ENCODE results near the gene ANO9. TPM values are rescaled to one million over a fixed set of nuclear protein-coding genes. Genes with fewer than 3 reads are reported as not detected.

The ANO9 gene
- total RNA-seq, 1 donor from 2014 or later = 22.4 TPM

DNA sequence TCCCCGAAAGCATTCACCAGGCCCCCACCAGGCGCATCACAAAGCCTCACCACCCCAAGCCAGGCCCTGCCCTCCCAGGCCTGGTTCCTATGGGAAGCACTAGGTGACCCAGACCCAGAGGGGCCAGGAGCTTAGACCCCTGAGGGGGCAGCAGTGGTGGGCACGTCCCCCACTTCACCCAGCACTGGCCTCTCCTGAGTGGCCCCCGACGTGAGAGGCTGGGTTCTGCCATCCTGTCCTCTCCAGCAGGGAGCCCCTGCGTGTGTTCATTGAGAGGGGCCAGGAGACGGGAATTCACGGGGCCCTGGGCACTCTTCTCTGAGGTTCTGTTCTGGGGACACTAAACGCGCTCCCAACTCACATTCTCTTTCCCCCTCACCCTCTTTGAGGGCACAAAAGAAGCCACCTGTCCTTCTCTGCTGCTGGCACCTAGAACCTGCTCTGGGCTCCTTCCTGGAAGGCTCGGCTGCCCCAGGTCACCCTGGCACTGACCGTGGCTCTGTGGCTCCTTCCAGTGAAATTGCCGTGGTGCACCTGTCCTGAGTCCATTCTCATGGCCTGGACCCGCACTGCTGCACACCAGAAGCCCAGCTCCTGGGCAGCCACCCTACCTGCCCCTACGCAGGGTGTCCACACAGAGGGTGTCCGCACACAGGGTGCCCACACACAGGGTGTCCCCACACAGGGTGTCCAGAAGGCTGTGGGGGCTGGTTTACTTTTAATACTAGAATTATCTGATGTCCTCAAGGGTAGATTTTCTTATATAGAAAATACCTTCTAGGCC is 20.5 kb upstream of the ANO9 start:
- Histone ChIP-seq H3K27me3 (no peaks in the 10 kb centered on the region), H3K27ac (no peak overlapping the region), H3K36me3 (peaks cover 8% of the 10 kb centered on the region), H3K4me3 (no peak overlapping the region), H3K4me1 (no peaks in the 10 kb centered on the region), H3K9me3 (no peaks in the 10 kb centered on the region)
- DNase-seq (no peak), ATAC-seq (no peak)
- TF ChIP-seq, protein P1, sequence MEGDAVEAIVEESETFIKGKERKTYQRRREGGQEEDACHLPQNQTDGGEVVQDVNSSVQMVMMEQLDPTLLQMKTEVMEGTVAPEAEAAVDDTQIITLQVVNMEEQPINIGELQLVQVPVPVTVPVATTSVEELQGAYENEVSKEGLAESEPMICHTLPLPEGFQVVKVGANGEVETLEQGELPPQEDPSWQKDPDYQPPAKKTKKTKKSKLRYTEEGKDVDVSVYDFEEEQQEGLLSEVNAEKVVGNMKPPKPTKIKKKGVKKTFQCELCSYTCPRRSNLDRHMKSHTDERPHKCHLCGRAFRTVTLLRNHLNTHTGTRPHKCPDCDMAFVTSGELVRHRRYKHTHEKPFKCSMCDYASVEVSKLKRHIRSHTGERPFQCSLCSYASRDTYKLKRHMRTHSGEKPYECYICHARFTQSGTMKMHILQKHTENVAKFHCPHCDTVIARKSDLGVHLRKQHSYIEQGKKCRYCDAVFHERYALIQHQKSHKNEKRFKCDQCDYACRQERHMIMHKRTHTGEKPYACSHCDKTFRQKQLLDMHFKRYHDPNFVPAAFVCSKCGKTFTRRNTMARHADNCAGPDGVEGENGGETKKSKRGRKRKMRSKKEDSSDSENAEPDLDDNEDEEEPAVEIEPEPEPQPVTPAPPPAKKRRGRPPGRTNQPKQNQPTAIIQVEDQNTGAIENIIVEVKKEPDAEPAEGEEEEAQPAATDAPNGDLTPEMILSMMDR (IDR thresholded peaks at IDR 0.05) = no peak
- intact Hi-C loops (cut with DNase I) = no loop called here

DNA sequence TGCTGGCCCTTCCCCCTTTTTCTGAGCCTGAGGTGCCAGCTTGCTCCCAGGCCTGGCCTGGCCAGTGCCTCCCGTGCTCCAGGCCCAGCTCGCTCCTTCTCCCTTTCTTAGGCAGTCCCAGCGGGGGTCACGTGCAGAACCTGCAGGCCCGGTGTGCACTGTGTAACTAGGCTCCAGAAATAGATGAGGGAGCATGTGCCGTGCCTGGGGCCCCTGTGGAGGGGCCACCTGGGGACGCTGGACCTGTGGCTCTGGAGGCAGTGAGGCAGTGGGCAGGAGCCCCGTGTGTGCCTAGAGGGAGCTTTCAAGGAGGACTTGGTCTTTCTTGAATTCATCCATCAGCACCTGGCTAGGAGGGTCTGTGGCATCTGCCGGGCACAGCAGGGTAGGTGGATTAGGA is 19.8 kb upstream of the ANO9 start:
- intact Hi-C loops (cut with DNase I) = no loop called here
- H3K36me3 ChIP-seq = peaks cover 8% of the 10 kb centered on the region
- ATAC-seq = no peak
- H3K4me3 ChIP-seq = no peak overlapping the region
- peak overlapping the region; percentile 0 for H3K27ac ChIP-seq
- H3K4me1 ChIP-seq = no peaks in the 10 kb centered on the region
- TF ChIP-seq, protein P1 (IDR thresholded peaks at IDR 0.05) = no peak
- no peak for DNase-seq
- no peaks in the 10 kb centered on the region for H3K27me3 ChIP-seq
- no peaks in the 10 kb centered on the region for H3K9me3 ChIP-seq

DNA sequence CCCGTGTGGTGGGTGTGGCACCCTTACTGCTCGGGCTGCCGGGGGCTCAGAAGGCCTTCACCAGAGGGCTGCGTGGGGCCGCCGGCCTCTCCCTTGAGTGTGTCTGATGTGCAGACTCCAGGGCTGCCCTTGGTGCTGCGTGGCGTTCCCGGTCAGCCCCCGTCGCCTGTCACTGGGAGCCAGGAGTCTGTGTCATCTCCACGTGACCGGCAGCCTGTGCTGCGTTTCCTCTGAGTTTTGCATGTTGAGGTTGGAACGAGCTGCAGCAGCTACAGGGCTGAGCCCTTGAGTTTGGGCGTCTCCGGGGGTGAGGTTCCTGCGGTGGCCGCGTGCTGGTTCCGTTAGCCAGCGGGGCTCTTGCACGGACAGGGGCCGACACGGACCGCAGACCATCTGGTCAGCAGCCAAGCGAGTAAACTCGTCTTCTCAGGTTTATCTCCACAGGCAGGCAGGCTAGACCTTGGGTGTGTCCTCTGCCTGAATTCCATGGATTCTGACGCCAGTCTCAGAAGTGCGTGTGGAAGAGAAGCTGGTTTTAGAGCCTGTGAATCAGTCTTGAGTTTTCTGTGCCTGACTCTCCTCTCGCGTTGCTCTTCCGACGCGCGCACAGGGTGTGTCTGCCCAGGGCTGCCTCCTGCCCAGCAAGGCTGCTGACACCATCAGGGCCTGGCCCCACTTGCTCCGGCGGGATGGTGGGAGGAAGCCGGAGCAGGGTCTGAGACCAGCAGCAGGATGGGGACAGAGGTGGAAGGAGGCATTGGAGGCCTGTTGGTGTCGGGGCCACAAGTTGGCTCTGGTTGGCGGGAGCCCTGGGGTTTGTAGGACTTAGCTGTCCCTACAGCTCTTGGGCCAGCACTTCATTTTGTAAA is 18.8 kb upstream of the ANO9 start:
- Histone ChIP-seq H3K27ac (peak overlapping the region; percentile 36), H3K4me3 (peak overlapping the region; percentile 5), H3K36me3 (peaks cover 8% of the 10 kb centered on the region), H3K4me1 (no peaks in the 10 kb centered on the region), H3K9me3 (no peaks in the 10 kb centered on the region), H3K27me3 (no peaks in the 10 kb centered on the region)
- TF ChIP-seq, protein P1 (IDR thresholded peaks at IDR 0.05) = no peak
- ATAC-seq = peak; percentile 65
- DNase-seq = peak; percentile 66
- intact Hi-C loops (cut with DNase I) = no loop called here

DNA sequence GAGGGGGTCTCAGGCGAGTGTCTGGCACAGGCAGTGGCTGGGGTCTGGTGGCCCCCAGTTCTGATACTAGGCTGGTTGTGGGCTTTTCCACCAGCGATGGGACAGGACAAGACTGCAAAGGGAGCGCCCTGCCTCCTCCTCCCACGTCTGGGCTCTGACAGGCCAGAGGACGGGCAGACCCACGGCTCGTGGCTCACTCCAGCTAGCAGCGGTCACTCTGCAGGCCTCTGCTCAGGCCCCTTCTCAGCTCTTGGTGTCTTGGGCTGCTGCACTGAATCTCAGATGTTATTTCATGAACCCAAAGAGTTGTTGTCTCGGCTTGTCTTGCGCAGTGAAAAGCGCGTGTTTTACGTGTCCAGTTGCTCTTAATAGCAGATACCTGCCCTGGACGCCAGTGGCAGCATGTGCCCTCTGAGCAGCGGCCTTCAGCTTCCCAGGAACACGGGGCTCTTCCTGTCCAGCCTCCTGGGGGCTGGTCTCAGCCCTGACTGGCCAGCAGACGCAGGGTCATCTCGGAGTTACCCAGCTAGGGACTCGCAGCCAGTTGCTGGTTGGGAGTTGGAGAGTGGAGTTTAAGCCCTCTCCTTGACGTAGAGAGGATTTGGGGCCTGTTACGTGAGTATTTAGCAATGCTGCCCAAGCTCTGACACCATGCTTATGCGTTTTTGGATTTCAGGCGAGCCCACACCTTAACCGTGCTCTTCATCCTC is 17.9 kb upstream of the ANO9 start:
- H3K36me3 ChIP-seq = peaks cover 8% of the 10 kb centered on the region
- TF ChIP-seq, protein P1 (IDR thresholded peaks at IDR 0.05) = no peak
- no peak for DNase-seq
- intact Hi-C loops (cut with DNase I) = no loop called here
- no peak overlapping the region for H3K27ac ChIP-seq
- no peaks in the 10 kb centered on the region for H3K27me3 ChIP-seq
- no peaks in the 10 kb centered on the region for H3K4me1 ChIP-seq
- no peaks in the 10 kb centered on the region for H3K9me3 ChIP-seq
- no peak overlapping the region for H3K4me3 ChIP-seq
- no peak for ATAC-seq

DNA sequence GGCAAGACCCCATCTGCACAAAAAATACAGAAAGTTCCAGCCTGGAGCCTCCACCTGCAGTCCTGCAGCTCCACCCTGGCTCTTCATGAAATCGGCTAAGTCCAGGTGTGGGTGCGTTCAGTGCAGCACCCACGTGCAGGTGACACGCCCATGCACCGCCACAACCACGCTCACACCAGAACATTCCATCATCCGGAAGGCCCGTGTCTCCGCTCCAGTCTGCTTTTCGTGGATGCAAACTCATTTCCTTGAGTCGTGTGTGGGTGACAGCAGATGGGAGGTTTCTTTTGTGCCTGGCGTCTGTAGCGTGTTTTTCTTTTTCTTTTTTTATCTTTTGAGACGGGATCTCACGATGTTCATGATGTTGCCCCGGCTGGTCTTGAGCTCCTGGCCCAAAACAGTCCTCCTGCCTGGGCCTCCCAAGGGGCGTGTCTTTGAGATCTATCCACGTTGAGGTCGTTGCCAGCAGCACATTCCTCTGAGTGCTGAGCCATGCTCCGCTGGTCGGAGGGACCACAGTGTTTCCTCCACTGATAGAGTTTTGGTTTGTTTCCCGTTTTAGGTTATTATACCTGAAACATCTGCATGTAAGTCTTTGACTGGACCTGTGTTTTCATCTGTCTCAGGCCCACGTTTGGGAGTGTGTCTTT is 15.4 kb upstream of the ANO9 start:
- Histone ChIP-seq H3K27ac (no peak overlapping the region), H3K27me3 (no peaks in the 10 kb centered on the region), H3K4me3 (no peak overlapping the region), H3K4me1 (no peaks in the 10 kb centered on the region), H3K36me3 (peaks cover 23% of the 10 kb centered on the region), H3K9me3 (no peaks in the 10 kb centered on the region)
- TF ChIP-seq, protein P1 (IDR thresholded peaks at IDR 0.05) = no peak
- ATAC-seq (no peak), DNase-seq (no peak)
- intact Hi-C loops (cut with DNase I) = no loop called here
